K562 treated with DMSO at 1 percent for 48 hours (cell line): ENCODE data around the gene TSPY1. TPM values are rescaled to one million over a fixed set of nuclear protein-coding genes. Genes with fewer than 3 reads are reported as not detected.

Experiments
- total RNA-seq: library from RNA; unstranded; fragments of 300-600 nt; gene quantifications from 2 replicates; pipeline ENCODE4 v1.2.3, GENCODE V29; 2022; ENCODE audit warnings: low replicate concordance; ENCODE audit errors: extremely low read depth

The TSPY1 gene
- not detected in 2 replicates for total RNA-seq

GRCh38 chrY:9466655-9467054, at the start of gene TSPY1:
TSS of gene TSPY1 (plus strand) at chrY:9466955. CDS start at chrY:9467001, 46 bp downstream.

GRCh38 chrY:9486967-9487366, 20.2 kb downstream of the TSPY1 start, which contains the start of gene TSPY9:
TSS of gene TSPY9 (plus strand) at chrY:9487267. CDS start at chrY:9487313, 46 bp downstream.

Other genes starting within 250 kb of the TSPY1 start
- gene TSPY4, start 129.5 kb upstream of the TSPY1 start, total RNA-seq = not detected in 2 replicates
- gene TSPY8, start 109.2 kb upstream of the TSPY1 start, total RNA-seq = not detected in 2 replicates
- not detected in 2 replicates for gene TSPY3, start 68.5 kb upstream of the TSPY1 start, total RNA-seq
- gene TSPY9, start 20.3 kb downstream of the TSPY1 start, total RNA-seq = not detected in 2 replicates
- gene TSPY10, start 60.9 kb downstream of the TSPY1 start, total RNA-seq = not detected in 2 replicates